HG02973 (cell line): Measurements from ENCODE around the gene ZNF668.
"Not testable (repeated sequence)": the region's sequence is repeated elsewhere in the genome, so short reads cannot be mapped to it uniquely, and the experiment has no call there.

ENCODE experiments used
- ATAC-seq: cut with Tn5 transposase; IDR thresholded peaks from one replicate; pipeline ENCODE4 v1.9.1; 2021; ENCODE audit warnings: moderate library complexity; ENCODE audit not compliant: unreplicated experiment

Gene ZNF668

GRCh38 chr16:31100876-31101641 lies 27.0 kb upstream of the ZNF668 start:
- ATAC-seq = not testable (repeated sequence)

- ATAC-seq = no peak
Observed at GRCh38 chr16:31099860-31100638, 26.0 kb upstream of the ZNF668 start.

- ATAC-seq = peak; percentile 74
Observed at GRCh38 chr16:31094424-31095120, 20.5 kb upstream of the ZNF668 start, which contains the start of gene VKORC1. Gene VKORC1 (minus strand): TSS chr16:31094797. CDS start chr16:31094729, 68 bp downstream.

- ATAC-seq = peak; percentile 11
Observed at GRCh38 chr16:31094088-31094423, 20.0 kb upstream of the ZNF668 start.

- ATAC-seq = no peak
Observed at GRCh38 chr16:31093132-31093703, 19.2 kb upstream of the ZNF668 start.

GRCh38 chr16:31092330-31092729 lies 18.3 kb upstream of the ZNF668 start:
- no peak for ATAC-seq

- ATAC-seq = no peak
Observed at GRCh38 chr16:31090540-31090939, 16.5 kb upstream of the ZNF668 start.

- ATAC-seq = no peak
Observed at GRCh38 chr16:31089199-31089598, 15.2 kb upstream of the ZNF668 start.

- ATAC-seq = no peak
Observed at GRCh38 chr16:31088459-31089183, 14.6 kb upstream of the ZNF668 start, which contains the start of gene PRSS53. Gene PRSS53 (minus strand): TSS chr16:31088943. CDS start chr16:31088809, 134 bp downstream.

GRCh38 chr16:31087971-31088370 lies 13.9 kb upstream of the ZNF668 start:
- no peak for ATAC-seq

GRCh38 chr16:31087481-31087880 lies 13.4 kb upstream of the ZNF668 start:
- no peak for ATAC-seq

GRCh38 chr16:31086629-31086906 lies 12.5 kb upstream of the ZNF668 start:
- no peak for ATAC-seq

GRCh38 chr16:31085873-31086628 lies 12.0 kb upstream of the ZNF668 start:
- no peak for ATAC-seq

- no peak for ATAC-seq
Observed at GRCh38 chr16:31085411-31085810, 11.4 kb upstream of the ZNF668 start.

- ATAC-seq = no peak
Observed at GRCh38 chr16:31084584-31085302, 10.7 kb upstream of the ZNF668 start.

- no peak for ATAC-seq
Observed at GRCh38 chr16:31083981-31084380, 9.9 kb upstream of the ZNF668 start.

- ATAC-seq = no peak
Observed at GRCh38 chr16:31083556-31083955, 9.5 kb upstream of the ZNF668 start.

- no peak for ATAC-seq
Observed at GRCh38 chr16:31083081-31083480, 9.0 kb upstream of the ZNF668 start.

GRCh38 chr16:31082368-31083045 lies 8.5 kb upstream of the ZNF668 start:
- no peak for ATAC-seq
